ENCODE measurements around the gene GALNT2.

The GALNT2 gene

DNA sequence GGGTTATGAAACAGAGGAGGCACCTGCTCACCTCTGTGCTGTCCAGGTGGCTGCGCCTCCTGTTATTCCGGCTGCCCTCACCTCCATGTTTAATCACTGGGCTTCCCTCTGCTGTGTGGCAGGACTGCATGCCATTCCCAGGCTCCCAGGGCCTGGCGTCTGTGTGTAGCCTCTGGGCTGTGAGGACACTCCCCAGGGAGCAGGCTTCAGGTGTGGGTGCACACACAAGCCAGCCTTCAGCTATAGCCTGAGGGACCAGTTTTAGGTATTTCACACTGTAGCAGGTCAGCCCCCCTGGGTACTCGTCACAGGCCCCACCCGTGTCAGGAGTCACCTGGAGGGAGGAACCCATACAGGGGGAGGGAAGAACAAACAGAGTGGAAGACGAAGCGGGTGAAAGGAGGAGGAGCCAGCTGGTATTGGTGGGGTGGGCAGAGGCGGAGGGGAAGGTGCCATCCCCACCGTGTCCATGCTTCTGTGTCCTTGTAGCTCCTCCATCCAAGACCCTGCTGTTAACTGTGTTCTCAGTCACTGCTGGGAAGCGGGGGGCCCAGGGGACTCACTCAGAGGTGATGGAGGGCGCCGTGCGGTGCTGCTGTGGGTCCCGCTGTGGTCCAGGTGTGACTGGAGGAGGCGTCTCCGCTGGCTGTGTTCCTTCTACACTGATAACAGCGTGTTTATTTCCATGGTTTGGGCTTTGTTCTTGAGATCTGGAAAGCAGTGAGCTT is 200.5 kb downstream of the GALNT2 start:
- DNase-seq, result peak; percentile 49 to 58

DNA sequence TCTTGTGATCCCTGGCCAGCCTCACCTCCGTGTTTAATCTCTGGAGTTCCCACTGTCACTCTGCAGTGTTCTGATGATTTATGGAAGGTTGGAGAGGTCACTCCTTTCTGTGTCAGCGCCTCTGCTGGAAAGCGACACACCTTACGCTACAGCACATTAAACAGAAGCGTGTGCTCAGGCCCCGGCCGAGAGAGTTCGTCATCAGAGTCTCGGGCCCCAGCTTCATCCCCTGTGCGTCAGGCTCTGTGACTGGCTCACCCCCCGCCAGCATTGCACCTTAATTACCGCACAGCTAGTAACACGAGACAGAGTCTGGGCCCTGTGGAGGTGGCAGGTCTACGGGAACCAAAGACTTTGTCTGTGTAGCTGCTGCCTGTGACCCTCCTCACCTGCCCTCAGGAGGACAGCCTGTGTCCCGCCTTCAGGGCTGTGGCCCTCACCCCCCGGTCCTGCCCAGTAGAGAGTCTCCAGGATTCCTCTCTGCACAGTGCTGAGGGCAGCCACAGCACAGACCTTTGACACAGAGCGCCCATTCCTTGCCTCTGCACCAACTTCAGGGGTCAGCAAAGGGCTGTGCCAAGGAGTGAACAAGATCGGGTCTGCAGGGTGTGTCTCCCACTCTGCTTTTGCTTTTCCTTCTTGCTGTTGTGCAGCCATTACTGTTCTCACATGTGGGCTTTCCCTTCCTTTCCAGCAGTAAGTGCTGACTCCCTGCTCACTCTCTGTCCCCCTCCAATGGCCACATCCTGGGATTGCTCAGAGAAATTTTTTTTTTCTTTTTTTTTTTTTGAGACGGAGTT is 201.5 kb downstream of the GALNT2 start:
- peak; percentile 81 to 85 for DNase-seq

DNA sequence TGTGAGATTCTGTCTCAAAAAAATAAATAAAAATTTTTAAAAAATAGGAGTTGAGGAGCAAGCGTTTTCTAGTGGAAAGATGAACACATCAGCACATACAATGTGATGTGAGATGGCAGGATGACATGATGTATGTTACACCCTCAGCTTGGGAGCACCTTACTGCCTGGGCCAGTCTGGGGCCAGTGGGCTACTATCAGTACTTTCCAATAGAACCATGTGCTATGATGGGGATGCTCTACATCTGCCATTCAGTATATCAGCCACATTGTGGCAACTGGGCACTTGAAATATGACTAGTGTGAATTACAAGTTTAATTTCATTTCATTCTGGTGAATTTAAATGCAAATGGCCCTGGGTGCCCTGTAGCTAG is 203.1 kb downstream of the GALNT2 start:
- DNase-seq, result no peak

DNA sequence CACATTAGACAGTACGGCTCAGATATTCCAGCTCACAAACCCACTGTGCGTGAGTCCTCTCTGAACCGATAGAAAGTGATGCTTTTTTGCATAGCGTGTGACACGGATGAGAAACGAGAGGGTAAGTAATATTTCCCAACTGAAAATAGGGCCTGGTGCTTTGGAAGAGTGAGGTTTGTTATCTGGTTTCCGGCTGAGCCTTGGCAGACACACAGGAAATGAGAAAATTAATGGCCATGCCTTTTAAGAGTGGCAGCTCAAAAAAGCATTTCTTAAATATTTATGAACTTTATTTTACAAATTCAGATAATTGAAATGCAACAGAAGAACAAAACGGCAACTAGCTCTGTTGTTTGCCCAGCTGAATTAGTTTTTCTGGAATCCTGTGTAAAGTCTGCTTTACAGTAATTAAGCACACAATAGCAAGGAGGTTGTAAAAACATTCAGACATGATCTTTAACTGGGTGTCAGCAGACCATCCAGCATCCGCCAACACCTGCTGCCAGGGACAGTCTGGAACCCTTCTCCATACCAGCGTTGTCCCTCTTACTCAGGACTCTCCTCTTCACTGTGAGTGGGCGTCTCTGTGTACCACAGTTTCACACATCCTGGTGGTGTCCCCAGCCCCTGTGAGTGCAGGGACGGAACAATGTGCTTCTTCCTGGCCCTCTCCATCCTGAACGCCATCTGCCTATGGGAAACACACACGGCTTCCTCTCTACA is 203.7 kb downstream of the GALNT2 start:
- DNase-seq, result peak; percentile 80 to 88

DNA sequence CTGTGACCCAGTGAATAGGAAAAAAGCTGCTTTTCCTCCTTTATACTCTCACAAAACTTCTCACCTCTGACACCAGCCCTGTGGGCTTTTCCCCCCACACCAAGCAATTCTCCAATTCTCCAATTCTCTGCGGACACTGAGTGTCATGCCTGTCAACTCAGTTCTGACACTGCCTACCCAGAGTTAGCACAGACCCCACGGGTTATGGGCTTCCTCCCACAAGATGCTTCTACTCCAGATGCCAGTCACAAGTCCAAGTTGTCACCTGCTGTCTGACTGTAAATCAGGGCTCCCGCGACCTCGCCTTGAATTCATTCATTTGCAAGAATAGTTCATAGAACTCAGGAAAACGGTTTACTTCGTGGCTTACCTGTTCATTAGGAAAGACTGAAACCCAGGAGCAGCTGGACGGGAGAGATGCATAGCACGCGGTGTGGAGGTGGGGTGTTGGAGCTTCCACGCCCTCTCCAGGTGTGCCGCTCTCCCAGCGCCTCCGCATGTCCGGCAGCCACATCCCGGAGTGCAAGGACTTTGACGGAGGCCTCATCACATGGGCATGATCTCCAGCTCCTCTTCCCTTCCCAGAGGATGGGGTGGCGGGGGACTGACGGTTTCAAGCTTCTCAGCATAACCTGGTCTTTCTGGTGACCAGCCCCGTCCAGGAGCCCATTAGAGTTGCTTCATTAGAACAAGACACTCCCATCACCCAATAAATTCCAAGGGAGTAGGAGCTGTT is 204.4 kb downstream of the GALNT2 start:
- no peak for DNase-seq

DNA sequence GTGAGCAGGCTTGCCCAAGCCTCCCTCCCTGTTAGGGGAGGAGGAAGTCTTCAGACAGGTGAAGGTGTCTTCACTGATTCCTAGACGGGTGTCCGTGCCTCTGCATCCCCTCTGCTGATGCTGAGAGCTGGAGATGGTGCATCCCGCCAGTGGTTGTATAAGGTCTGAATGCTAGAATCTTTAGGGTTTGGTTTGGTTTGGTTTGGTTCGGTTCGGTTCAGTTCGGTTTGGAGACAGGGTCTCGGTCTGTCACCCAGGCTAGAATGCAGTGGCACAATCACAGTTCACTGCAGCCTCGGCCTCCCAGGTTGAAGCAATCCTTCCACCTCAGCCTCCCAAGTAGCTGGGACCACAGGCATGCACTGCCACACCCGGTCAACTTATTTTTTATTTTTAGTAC is 205.5 kb downstream of the GALNT2 start:
- no peak for DNase-seq

DNA sequence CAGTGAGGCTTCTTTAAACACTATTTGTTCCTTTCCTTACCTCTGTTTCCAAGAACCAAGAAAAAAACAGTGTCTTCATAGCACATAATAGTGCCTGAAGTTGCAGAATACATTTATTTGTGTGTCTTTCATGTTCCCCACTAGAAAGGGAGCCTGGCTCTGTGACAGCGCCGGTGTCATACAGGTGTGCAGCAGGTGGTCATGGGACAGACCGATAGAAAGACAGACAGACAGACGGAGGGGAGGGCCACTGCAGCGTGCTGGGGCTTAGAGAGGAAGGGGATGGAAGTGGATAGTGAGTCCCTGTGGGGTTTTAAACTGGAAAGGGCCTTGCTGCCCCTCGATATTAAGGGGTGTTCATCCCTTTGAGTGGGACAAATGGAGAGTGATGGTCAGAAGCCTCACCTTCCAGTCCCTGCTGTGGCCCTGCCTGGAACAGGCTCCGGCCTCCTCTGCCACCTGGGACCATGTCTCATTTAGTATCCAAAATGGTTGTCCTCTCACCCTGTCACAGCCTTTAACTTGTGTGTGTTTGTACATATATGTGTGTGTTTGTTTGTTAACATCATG is 206.2 kb downstream of the GALNT2 start:
- DNase-seq, result no peak

DNA sequence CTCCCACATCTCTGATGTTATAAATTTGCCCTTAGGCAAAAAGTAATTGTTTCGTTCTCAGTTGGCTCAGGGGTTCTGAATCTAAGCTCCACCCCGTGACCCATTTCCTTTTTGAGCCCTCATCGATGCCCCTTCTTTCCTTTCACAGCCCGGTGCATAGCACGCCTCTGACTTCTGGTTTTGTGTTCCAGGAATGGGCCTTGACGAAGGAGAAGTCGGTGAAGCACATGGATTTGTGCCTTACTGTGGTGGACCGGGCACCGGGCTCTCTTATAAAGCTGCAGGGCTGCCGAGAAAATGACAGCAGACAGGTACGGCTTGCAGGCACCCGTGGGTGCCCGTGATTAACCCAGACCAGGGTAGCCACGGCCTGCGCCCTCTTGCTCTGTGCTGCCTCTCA is 207.2 kb downstream of the GALNT2 start:
- DNase-seq, result no peak

DNA sequence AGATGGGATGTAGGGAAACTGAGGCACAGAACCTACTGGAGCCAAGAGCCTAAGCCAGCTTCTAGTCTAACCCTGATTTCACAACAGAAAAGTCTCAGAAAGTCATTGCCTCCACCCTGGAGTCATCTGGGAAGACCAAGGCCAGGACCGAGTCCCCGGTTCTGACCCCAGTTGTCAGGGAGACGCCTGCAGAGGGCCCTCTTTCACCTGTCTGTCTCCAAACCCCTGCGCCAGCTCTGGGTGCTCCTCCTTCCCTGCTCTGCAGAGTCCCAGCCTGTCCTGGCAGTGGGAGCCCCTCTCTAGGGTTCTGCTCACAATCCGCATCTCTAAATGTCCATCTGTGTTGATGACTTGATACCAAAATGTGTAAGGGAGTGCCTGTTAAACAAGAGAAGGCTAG is 209.4 kb downstream of the GALNT2 start:
- DNase-seq, result no peak

DNA sequence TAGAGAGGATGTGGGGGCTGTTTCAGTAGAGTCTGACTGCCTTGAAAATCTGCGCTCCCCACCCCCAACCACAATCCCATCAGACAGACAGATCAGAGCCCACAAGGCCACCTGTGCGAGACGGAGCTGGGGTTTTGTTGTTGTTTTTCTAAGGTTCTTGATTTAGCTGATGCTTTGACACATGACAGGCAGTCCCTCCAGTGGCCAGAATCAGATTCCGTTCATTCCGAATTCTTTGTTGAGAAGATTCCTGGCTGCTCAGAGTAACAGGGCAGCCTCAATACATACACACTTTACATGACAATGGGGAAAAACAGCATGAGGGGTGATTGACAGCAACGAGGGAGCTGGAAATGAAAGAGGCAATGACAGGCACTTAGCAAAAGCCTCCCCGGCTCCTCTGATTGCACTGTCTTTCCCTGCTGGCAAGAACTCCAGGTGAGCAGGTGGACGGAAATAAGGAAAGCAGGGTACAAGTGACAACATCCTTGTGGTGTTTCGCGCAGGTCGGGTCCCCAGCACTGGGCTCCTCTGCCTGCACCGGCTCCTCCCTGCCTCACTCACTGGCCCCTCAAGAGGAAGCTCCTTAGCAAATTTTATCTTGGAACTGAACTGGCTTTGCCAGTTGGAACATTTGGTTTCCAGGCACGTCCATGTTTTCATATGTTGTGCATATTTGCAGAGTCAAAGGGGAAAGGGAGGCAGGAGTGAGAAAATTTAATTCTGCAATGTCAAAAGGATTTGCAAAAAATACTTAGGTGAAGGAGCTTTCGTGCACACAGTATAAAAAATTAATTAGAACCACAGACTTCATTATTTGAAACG is 210.4 kb downstream of the GALNT2 start:
- DNase-seq, result no peak

DNA sequence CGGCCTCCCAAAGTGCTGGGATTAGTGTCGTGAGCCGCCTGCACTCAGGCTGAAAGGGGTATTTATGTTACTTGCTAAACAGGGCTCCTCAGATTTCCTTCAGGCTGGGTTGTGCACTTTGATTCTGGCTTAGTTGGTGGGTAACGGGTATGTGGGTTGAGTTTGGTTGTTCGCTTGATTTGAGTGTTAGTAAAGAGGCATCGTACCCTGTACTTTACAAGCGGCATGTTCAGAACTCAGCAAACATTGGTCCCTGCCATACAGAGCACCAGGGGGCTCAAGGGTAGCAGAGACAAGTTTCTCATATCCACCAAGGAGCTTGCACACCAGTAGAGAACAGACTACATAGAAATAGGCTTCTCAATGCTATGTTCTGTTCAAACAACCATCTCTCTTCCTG is 211.3 kb downstream of the GALNT2 start:
- DNase-seq, result no peak

DNA sequence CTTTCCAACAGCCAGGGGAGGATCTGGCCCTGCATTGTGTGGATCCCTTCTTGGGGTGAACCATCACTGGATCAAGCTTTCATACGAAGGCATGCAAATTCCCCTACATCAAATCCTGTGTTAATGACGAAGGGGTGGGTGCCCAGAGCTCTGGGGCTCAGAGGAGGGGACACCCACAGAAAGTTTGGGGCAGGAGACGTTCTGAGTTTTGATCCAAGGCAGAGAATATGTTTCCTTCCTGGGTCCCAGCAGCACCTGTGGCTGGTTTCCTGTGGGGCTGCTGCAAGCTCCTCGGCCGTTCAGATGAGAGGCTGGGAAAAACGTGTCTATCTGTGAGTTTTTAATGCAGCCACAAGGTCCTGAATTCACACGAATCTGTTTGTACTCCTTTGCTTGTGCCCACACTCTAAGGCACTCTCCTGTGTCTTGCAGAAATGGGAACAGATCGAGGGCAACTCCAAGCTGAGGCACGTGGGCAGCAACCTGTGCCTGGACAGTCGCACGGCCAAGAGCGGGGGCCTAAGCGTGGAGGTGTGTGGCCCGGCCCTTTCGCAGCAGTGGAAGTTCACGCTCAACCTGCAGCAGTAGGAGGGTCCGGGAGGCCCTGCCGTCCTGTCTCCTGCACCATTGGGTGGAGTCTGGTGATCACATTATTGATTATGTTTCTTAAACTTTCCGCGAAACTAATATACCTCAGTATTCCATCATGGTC is 212.0 kb downstream of the GALNT2 start:
- no peak for DNase-seq

DNA sequence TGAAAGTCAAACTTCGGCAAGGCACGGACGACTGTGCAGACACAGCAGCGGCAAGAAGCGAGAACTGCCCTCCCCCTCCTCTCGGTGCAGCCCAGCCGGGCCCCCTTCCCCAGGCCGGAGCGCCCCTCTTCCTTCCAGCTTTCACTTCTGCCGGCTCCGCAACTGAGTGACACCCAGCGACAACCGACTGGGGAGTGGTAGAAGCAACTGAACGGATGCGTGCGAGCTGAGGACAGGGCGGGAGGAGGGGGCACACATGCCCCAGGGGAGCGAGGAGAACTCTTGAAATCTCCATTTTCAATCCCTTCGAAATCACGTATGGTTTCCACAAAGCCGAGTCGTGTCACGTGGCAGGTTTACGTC is 212.5 kb downstream of the GALNT2 start:
- DNase-seq, result no peak

DNA sequence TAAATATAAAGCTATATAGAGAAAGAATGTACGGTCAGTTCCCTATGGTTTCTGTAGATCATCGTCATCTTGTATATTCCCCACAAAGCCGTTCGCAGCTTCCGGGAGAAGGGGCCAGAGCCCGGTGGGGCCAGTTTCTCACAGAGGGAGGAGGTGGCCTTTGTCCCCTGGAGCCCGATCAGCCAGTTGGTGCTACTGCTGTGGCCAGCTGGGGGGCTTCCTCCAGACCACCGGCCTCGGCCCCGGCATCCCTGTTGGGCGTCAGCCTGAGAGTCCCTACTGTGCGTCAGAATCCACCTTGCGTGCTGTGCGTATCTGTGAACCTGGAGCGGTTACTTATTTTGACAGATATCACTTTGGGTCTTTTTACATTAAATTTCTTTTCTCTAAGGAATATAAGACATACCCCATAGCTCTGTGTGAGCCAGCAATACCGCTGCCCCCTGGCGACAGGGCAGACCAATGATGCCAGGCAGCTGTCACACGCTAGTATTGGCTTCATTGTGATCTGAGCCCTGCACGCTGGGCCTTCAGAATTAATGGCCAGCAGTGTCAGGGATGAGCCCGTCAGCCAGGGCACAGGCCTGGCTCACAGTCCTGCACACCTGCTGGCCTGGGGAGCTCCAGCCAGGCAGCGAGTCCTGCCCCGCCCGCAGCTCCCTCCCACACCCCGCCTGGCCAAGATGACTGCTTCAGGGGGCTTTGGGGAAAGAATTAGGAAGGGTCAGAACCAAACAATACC is 213.2 kb downstream of the GALNT2 start:
- peak; percentile 22 to 58 for DNase-seq

DNA sequence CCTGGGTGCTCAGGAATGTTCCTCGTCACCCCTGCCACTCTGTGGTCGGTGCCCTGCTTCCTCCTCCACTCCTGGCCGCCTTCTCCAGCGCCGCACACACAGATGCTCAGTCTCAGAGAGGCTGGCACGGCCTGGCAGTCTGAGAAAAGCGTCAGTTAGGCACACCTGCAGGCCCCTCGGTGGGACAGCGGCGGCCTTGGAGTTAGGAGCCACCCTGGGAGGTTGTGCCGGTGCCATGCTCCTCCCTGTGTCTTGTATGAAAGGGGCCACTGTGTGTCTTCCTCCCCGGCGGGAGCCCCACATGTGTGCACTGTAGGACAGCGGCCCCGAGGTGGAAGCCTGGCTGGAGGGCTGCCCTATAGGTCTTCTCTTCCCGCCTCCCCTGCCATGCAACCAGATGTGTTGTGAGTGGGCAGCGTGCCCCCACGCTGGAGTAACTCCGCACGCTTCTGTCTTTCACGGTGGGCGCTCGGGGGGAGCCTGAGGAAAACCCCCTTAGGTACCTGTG is 213.9 kb downstream of the GALNT2 start:
- no peak for DNase-seq

DNA sequence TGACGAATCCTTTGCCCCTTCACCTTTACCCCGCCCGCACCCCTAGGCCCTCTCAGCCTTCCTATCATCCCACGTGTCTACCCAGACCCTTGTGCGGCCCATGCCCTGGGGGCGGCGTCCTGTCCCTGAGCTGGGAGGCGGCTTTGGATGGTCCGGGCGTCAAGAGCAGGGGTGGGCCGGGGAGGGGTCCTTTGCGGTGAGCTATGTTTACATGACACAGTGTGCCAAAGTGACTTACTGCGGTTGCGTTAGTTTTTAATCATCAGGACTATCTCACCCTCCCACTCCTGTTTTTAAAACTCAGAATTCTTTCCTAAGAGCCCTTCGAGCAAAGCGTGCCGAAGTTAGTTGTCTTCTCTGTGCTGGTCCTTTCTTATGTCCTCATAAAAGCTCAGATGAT is 214.5 kb downstream of the GALNT2 start:
- no peak for DNase-seq

DNA sequence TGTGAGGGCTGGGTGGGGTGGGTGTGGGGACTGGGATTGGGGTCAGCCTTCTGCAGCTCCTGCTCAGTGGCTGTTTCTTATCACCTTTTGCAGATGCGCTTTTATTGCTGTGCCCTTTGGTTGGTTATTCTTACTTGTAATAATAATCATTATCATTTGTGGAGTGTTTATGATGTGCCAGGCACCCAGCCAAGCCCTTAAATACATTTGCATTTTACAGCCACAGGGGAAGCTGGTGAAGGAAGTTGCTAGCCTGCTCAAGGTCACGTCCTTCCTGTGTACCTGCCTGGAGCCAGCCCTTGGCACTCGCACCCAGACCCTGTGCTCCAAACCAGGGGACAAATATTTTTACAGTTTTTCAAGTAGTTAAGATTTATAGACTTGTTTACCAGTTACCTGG is 215.1 kb downstream of the GALNT2 start:
- peak in 1 of 2 experiments; percentile 40 for DNase-seq

DNA sequence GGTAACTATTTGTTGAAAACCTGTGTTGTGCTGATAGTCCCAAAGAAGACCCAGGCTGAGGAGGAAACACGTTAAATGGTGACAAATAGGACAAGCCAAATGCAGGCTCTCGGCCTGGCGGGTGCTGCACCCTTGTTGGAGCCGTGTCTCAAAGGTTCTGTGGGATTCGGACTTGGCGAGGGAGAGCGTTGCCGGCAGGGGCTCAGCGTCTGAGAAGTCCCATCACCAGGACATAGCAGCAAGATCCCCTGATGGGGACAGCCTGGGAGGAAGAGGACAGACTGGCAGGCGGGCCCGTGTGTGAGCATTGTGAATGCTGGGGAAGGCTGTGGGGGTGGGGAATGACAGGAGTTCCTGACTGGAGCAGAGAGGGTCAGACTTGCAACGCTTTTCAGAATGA is 216.6 kb downstream of the GALNT2 start:
- DNase-seq, result no peak

DNA sequence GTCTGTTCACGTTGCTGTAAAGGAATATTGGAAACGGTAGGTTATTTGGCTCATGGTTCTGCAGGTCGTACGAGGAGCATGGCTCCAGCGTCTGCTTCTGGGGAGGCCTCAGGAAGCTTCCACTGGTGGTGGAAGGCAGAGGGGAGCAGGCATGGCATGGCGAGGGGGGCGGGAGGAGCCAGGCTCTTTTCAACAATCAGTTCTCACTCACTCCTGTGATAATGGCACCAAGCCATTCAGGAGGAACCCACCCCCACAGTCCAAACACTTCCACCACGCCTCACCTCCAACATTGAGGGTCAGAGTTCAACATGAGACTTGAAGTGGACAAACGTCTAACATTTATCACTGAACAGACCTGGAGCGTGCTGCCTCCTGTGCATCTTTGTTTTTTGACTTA is 217.9 kb downstream of the GALNT2 start:
- DNase-seq, result no peak

DNA sequence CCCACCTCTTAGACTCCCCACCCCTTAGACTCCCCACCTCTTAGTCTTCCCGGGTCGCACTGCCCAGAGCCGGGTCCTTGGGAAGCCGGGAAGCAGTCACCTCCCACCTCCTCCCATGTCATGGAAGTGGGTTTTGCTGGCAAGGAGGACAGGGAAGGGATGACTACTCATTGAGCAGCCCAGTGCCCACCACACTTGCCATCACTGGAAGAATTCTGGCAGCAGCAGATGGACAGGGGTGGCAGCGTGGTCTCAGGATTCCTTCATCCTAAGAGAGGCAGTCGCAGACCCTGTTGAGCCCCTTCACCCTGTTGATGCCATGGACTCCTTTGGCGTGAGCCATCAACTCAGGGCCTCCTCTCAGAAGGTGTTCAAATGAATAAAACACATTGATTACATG is 218.3 kb downstream of the GALNT2 start:
- no peak for DNase-seq
